ENCODE results near the gene COL16A1. TPM values are rescaled to one million over a fixed set of nuclear protein-coding genes. Genes with fewer than 3 reads are reported as not detected.
"Not testable (repeated sequence)": the region's sequence is repeated elsewhere in the genome, so short reads cannot be mapped to it uniquely, and the experiment has no call there.

The COL16A1 gene
- total RNA-seq, 1 donor, result 0.10 TPM

DNA sequence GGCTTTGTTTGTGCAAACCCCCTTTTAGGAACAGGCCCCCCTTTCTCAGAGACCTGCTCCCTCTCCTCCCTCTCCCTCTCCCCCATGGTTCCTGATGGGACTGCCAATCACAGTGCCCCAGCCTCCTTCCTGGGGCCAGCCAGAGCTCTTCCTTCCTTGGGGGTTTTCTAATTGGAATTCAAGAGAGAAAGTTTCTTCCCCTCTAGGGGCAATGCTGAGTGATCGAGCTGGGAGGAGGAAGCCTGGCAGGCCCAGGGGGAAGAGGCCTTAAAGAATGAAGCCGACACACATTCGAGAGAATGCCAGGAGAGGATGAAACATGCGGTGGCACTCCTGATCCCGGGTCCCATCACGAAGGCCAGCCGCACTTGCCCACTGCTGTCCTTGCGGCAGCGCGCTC lies 21.3 kb upstream of the COL16A1 start:
- Histone ChIP-seq H3K4me3 (ENCODE audit: low read length) (no peak overlapping the region), H3K4me1 (ENCODE audit: insufficient read depth, low read length) (no peaks in the 10 kb centered on the region), H3K27me3 (ENCODE audit: insufficient read depth, low read length) (no peaks in the 10 kb centered on the region), H3K9me3 (ENCODE audit: low read depth, low read length) (no peaks in the 10 kb centered on the region)

DNA sequence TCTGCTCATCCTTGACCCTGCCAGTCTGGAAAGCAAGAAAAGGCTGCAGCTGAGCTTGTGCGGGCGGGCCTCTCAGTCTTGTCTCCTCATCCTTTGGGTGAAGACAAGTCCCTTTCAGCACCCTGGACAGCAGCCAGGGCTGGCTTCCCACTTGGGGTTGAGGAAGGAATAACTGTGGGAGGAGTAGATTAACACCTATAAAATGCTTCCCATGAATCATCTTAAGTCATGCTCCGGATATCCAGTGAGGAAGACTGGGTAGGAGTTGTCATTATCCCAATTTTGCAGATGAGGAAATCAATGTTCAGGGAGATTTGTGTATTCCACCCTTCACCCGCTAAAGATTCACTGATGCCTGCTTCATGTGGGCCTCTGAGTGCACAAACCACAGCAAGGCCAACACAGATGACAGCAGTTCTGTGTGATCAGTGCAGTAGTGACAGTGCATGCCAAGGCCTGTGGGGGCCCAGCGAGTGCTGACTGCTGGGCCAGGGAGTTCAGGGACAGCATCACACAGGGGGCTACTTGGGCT lies 20.1 kb upstream of the COL16A1 start:
- no peaks in the 10 kb centered on the region for H3K27me3 ChIP-seq (ENCODE audit: insufficient read depth, low read length)

DNA sequence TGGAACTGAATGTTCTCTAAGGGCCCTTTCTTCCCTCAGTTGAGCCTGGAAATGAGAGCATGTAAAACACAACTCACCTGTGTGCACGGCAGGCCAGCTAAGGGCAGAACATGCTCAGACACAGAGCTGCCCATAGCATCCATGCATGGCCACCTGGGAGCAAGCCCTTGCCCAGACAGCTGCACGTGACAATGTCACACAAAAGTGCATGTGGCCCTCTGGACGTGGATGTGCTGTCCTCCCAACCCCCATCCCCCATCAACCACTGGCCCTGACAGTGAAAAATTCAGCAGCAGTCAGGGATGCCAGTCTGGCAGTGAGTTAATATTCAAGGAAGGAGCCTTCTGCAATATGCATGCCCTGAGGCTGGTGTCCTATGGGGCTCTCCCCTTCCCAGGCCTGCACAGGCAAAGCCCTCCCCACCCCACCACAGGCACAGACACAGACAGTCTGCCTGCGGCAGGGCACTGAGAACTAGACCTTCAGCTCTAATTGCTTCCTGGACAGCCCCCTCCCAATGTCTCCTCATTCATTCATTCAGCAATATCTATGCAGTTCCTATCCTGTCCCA lies 14.6 kb upstream of the COL16A1 start:
- Histone ChIP-seq H3K4me3 (ENCODE audit: low read length) (no peak overlapping the region), H3K27me3 (ENCODE audit: insufficient read depth, low read length) (peaks cover 25% of the 10 kb centered on the region), H3K4me1 (ENCODE audit: insufficient read depth, low read length) (peaks cover 14% of the 10 kb centered on the region), H3K9me3 (ENCODE audit: low read depth, low read length) (no peaks in the 10 kb centered on the region)

More for the DNA sequence above, 20.1 kb upstream of the COL16A1 start:
- H3K9me3 ChIP-seq (ENCODE audit: low read depth, low read length), result no peaks in the 10 kb centered on the region
- no peaks in the 10 kb centered on the region for H3K4me1 ChIP-seq (ENCODE audit: insufficient read depth, low read length)
- H3K4me3 ChIP-seq (ENCODE audit: low read length), result no peak overlapping the region

DNA sequence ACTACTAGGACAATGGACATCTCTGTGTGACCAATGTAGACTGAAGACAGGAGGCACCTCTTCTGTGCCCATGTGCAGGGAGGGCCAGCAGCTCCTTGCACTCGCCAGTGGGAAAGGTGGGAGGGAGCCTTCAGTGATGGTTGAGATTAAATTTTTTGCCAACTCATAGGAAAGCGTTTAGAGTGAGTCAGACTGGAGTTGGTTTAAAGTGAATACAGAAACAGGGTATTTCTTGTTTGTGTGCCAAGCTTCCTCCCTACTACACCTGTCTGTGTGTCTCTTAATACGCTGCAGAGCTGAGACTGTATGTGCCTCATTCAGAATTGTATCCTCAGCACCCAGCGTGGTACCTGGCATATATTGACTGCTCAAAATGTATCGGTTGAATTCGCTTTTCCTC lies 13.5 kb upstream of the COL16A1 start:
- H3K4me1 ChIP-seq (ENCODE audit: insufficient read depth, low read length), result peaks cover 14% of the 10 kb centered on the region
- H3K4me3 ChIP-seq (ENCODE audit: low read length), result no peak overlapping the region
- peaks cover 29% of the 10 kb centered on the region for H3K27me3 ChIP-seq (ENCODE audit: insufficient read depth, low read length)
- H3K9me3 ChIP-seq (ENCODE audit: low read depth, low read length), result no peaks in the 10 kb centered on the region

DNA sequence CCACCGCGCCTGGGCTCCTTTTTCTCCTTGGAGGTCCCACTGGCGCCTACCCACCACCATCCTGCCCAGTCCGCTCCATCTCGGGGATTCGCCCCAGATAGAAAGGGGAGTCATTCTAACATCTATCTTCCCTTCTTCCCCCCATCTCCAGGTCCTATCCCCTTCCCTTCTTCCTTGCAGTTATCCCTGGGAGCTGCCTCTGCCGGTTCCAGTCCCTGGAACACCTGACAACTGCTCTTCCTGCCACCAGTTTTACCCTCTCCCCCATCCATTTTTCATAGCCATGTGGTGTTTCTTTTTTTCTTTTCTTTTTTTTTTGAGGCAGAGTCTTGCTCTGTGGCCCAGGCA lies 12.0 kb upstream of the COL16A1 start:
- H3K4me3 ChIP-seq (ENCODE audit: low read length), result no peak overlapping the region
- H3K27me3 ChIP-seq (ENCODE audit: insufficient read depth, low read length), result peaks cover 32% of the 10 kb centered on the region
- H3K9me3 ChIP-seq (ENCODE audit: low read depth, low read length), result no peaks in the 10 kb centered on the region
- peaks cover 14% of the 10 kb centered on the region for H3K4me1 ChIP-seq (ENCODE audit: insufficient read depth, low read length)

DNA sequence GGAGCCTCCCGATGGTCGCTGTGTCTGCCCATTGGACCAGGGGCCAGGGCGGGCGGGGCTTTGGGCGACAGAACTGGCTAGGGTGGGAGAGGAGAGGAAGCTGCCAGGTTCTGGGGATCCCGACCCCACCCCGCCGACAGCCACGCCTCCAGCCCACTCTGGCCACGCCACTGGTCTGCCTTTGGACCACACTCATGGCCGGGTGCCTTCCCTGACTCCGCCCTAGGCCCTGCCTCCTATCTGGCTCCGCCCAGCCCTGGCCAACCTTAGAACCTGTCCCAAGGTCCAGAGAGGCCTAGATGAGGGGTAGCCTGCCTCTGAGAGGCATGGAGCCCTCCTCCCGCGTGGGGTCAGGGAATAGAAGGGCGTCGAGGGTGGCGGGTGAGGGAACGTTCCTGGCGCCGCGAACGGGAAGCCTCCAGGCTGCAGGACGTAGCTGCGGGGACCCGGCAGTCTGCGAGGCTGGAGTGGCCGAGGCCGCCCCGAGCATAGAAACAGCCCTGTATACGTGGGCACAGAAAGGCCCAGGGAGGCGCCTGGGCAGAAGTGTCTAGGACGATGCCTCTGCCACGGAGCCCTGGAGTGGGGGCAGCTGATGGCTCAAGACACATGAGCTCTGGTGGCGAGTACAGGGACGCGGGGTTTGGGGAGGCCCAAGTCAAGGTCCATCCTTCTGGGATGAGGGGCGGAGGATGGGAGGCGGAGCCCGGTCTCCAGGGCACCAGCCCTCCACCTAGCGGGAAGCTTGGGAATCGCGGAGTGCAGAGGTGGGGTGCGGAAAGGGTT lies 11.5 kb upstream of the COL16A1 start:
- Histone ChIP-seq H3K27me3 (ENCODE audit: insufficient read depth, low read length) (peaks cover 32% of the 10 kb centered on the region), H3K9me3 (ENCODE audit: low read depth, low read length) (no peaks in the 10 kb centered on the region), H3K4me1 (ENCODE audit: insufficient read depth, low read length) (peaks cover 14% of the 10 kb centered on the region), H3K4me3 (ENCODE audit: low read length) (no peak overlapping the region)

- Histone ChIP-seq H3K9me3 (ENCODE audit: low read depth, low read length) (no peaks in the 10 kb centered on the region), H3K4me1 (ENCODE audit: insufficient read depth, low read length) (peaks cover 14% of the 10 kb centered on the region), H3K27me3 (ENCODE audit: insufficient read depth, low read length) (peaks cover 32% of the 10 kb centered on the region), H3K4me3 (ENCODE audit: low read length) (no peak overlapping the region)
Observed at GRCh38 chr1:31714442-31715086, 10.7 kb upstream of the COL16A1 start.

- peaks cover 32% of the 10 kb centered on the region for H3K27me3 ChIP-seq (ENCODE audit: insufficient read depth, low read length)
- no peaks in the 10 kb centered on the region for H3K9me3 ChIP-seq (ENCODE audit: low read depth, low read length)
- H3K4me3 ChIP-seq (ENCODE audit: low read length), result no peak overlapping the region
- H3K4me1 ChIP-seq (ENCODE audit: insufficient read depth, low read length), result peaks cover 14% of the 10 kb centered on the region
Observed at GRCh38 chr1:31712630-31713029, 8.8 kb upstream of the COL16A1 start.

DNA sequence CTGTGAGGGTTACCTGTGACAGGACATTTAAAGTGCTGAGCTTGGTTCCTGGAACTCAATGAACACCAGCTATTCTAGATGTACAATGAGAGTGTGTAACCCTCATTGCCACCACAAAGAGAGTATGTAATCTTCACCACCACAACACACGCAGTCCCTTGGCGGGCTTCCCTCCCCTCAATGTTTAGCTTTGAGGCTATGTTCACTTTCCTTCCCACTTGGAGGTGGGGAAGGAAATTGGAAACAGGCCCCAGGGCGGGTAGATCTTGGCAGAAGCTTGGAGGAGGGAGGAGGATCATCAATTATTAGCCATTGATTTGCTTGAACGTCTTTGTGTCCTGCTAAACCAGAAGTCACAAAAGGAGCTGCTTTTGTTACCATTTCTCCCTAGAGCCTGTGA lies 8.3 kb upstream of the COL16A1 start:
- no peak overlapping the region for H3K4me3 ChIP-seq (ENCODE audit: low read length)
- H3K4me1 ChIP-seq (ENCODE audit: insufficient read depth, low read length), result peaks cover 14% of the 10 kb centered on the region
- peaks cover 31% of the 10 kb centered on the region for H3K27me3 ChIP-seq (ENCODE audit: insufficient read depth, low read length)
- H3K9me3 ChIP-seq (ENCODE audit: low read depth, low read length), result no peaks in the 10 kb centered on the region

GRCh38 chr1:31708324-31708723 lies 4.5 kb upstream of the COL16A1 start:
- peaks cover 13% of the 10 kb centered on the region for H3K4me1 ChIP-seq (ENCODE audit: insufficient read depth, low read length)
- no peaks in the 10 kb centered on the region for H3K9me3 ChIP-seq (ENCODE audit: low read depth, low read length)
- H3K4me3 ChIP-seq (ENCODE audit: low read length), result no peak overlapping the region
- peaks cover 20% of the 10 kb centered on the region for H3K27me3 ChIP-seq (ENCODE audit: insufficient read depth, low read length)

DNA sequence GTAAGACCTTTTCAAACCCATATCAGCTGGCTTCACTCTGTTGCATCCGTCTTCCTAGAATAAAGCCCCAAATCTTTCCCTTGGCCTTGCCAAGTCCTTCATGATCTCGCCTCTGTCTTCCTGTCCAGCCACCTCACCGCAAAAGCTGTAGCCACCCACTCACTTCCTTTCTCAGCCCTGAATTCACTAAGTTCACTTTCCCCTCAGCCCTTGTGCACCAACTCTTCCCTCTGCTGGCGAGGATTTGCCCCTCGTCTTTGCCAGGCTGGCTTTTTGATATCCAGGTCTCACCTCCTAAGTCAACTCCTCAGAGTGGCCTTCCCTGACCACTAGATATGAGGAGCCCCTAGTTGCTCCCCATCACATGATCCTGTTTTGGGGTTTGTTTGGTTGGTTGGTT lies 3.9 kb upstream of the COL16A1 start:
- Histone ChIP-seq H3K4me1 (ENCODE audit: insufficient read depth, low read length) (peaks cover 13% of the 10 kb centered on the region), H3K4me3 (ENCODE audit: low read length) (no peak overlapping the region), H3K27me3 (ENCODE audit: insufficient read depth, low read length) (peaks cover 18% of the 10 kb centered on the region), H3K9me3 (ENCODE audit: low read depth, low read length) (no peaks in the 10 kb centered on the region)

DNA sequence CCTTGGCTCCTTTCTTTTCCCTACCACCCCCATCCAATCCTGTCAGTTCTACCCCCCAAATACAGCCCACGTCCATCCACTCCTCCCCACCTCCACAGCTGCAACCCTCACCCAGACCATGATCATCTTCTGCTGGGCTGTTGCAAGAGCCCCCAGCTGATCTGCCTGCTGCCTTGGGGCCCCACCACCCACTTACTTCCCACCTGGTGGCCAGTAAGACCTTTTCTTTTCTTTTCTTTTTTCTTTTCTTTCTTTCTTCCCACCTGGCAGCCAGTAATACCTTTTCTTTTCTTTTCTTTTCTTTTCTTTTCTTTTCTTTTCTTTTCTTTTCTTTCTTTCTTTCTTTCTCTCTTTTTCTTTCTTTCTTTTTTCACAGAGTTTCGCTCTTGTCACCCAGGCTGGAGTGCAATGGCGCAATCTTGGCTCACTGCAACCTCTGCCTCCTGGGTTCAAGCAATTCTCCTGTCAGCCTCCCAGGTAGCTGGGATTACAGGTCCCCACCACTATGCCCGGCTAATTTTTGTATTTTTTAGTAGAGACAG lies 3.3 kb upstream of the COL16A1 start:
- Histone ChIP-seq H3K4me1 (ENCODE audit: insufficient read depth, low read length) (peaks cover 13% of the 10 kb centered on the region), H3K27me3 (ENCODE audit: insufficient read depth, low read length) (peaks cover 17% of the 10 kb centered on the region)
- not testable (repeated sequence) for H3K4me3 ChIP-seq (ENCODE audit: low read length); H3K9me3 ChIP-seq (ENCODE audit: low read depth, low read length)

GRCh38 chr1:31706384-31707058 lies 2.7 kb upstream of the COL16A1 start:
- Histone ChIP-seq H3K4me1 (ENCODE audit: insufficient read depth, low read length) (peaks cover 13% of the 10 kb centered on the region), H3K27me3 (ENCODE audit: insufficient read depth, low read length) (peaks cover 15% of the 10 kb centered on the region), H3K9me3 (ENCODE audit: low read depth, low read length) (no peaks in the 10 kb centered on the region), H3K4me3 (ENCODE audit: low read length) (no peak overlapping the region)

GRCh38 chr1:31705080-31705866 lies 1.5 kb upstream of the COL16A1 start:
- Histone ChIP-seq H3K4me3 (ENCODE audit: low read length) (no peak overlapping the region), H3K4me1 (ENCODE audit: insufficient read depth, low read length) (peaks cover 18% of the 10 kb centered on the region), H3K27me3 (ENCODE audit: insufficient read depth, low read length) (peaks cover 15% of the 10 kb centered on the region), H3K9me3 (ENCODE audit: low read depth, low read length) (no peaks in the 10 kb centered on the region)

Data from mononuclear cell (primary cell).